GM12873 (cell line): ENCODE measurements around the gene AGAP1.

ENCODE experiments used
- TF ChIP-seq, protein P1 (sequence below): IDR thresholded peaks from 2 replicates; pipeline ENCODE4 v1.5.1; 2012; ENCODE audit warnings: low read depth, mild to moderate bottlenecking, moderate library complexity, low read length, control low read depth; ENCODE audit not compliant: insufficient read depth; ENCODE audit errors: missing control alignments

AGAP1 gene

GRCh38 chr2:235605312-235606003 lies 111.6 kb downstream of the AGAP1 start:
- TF ChIP-seq, protein P1, sequence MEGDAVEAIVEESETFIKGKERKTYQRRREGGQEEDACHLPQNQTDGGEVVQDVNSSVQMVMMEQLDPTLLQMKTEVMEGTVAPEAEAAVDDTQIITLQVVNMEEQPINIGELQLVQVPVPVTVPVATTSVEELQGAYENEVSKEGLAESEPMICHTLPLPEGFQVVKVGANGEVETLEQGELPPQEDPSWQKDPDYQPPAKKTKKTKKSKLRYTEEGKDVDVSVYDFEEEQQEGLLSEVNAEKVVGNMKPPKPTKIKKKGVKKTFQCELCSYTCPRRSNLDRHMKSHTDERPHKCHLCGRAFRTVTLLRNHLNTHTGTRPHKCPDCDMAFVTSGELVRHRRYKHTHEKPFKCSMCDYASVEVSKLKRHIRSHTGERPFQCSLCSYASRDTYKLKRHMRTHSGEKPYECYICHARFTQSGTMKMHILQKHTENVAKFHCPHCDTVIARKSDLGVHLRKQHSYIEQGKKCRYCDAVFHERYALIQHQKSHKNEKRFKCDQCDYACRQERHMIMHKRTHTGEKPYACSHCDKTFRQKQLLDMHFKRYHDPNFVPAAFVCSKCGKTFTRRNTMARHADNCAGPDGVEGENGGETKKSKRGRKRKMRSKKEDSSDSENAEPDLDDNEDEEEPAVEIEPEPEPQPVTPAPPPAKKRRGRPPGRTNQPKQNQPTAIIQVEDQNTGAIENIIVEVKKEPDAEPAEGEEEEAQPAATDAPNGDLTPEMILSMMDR, result no peak

DNA sequence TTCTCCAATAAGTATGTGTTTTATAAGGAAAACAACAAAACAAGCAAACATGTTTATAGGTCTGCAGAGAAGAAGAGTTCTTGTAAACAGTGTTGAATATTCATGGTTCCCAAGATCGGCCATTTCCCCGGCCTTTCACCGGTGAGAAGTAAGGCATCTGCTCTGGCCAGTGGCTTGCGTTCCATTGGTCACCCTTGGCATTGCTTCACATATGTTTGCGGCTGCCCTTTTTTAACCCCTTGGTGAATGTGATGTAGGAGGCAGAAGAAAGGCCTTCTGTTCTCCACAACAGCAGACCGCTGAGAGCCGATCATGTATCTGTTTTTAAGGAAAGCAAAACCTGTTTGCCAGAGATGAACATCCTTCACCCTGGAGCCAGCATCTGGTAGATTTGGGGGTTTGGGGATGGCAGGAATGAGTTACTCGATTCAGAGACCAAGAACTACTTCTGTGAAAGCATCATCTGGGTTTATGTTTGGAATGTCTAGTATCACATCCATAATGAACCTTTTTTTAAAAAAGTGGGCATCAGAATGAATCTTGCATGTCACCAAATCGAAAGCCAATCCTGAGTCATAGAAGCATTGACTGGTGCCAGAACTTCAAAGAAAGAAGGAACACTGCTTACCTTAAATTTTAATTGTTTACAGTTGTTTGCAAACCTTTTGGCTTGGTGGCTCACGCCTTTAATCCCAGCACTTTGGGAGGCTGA lies 112.3 kb downstream of the AGAP1 start:
- TF ChIP-seq, protein P1, result no peak

GRCh38 chr2:235607546-235608199 lies 113.8 kb downstream of the AGAP1 start:
- TF ChIP-seq, protein P1, result no peak

DNA sequence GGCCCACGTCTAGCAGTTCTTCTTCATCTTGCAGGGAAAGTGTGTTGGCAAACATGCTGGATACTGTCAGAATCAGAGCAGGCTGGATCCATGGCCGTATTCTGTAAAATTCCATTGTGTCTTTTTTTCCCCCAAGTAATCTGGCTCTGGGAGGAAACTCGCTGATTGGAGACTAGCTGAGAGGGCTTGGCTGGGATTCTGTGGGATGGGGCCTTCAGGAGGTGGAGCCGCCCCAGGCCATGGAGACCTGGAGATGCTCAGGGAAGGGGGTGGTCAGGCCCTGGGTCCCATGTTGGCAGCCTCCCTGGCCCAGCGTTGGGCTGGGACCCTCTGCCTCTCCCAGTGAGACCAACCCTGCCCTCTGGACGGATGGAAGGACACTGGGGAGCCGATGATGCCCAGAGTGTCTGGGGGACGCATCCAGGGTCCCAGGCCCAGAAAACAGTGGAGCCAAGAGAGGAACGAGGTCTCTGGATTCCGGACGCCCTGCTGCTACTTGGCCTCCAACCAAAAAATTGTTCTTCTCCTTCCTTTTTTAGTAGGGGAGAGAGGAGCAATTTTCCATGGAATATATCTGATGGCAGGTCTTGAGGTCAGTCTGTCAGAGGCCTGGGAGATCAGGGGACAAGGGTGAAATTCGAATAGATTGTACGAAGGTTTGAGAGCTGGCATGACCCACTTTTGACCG lies 114.5 kb downstream of the AGAP1 start:
- TF ChIP-seq, protein P1, result no peak

DNA sequence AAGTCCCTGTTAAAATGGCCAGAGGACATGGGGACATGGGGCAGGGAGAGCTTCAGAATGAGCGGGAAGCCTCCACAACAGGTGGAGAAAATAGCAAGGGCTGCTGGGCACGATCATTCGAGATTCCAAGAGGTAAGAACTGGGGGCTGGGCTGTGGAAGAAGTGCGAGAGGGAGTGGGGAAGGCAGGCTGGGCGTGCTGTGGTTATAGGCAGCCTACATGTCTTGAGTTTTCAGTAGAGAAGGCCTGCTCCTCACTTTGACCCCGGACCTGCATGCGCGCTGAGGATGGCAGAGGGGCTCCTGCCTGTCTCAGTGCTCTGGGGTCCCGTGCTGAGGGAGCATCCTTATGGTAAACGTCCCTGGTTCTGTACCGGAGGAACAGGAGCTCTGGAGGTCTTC lies 115.5 kb downstream of the AGAP1 start:
- TF ChIP-seq, protein P1, result no peak

GRCh38 chr2:235609746-235610145 lies 115.9 kb downstream of the AGAP1 start:
- TF ChIP-seq, protein P1, result no peak
